ENCODE data around the gene PSMD13.
"Not testable (repeated sequence)": the region's sequence is repeated elsewhere in the genome, so short reads cannot be mapped to it uniquely, and the experiment has no call there.

The PSMD13 gene

DNA sequence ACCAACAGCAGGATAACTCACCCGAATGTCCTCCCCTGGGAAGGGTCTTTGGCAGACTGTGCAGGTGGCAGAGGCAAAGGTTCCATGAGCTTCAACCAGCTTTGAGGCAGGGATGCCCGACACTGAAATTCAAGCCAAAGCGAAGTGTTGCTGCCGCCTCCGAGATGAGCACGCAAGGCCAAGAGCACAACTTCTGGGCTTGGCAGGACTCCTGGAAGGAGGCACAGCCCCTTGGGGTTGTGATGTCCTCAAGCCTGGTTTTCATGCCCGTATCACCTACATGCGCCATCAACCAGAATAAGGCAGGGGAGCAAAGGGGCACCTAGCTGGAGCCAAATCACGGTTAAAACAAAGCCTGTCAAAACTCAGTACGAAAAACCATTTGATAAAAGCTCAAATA lies 6.3 kb upstream of the PSMD13 start:
- no peak overlapping the region for H3K4me3 ChIP-seq (ENCODE audit: low read depth, low read length)
- no peak for TF ChIP-seq CTCF (conservative IDR thresholded peaks at IDR 0.05; ENCODE audit: low read depth, low read length)
- DNase-seq (ENCODE audit: low read depth), result no peak

DNA sequence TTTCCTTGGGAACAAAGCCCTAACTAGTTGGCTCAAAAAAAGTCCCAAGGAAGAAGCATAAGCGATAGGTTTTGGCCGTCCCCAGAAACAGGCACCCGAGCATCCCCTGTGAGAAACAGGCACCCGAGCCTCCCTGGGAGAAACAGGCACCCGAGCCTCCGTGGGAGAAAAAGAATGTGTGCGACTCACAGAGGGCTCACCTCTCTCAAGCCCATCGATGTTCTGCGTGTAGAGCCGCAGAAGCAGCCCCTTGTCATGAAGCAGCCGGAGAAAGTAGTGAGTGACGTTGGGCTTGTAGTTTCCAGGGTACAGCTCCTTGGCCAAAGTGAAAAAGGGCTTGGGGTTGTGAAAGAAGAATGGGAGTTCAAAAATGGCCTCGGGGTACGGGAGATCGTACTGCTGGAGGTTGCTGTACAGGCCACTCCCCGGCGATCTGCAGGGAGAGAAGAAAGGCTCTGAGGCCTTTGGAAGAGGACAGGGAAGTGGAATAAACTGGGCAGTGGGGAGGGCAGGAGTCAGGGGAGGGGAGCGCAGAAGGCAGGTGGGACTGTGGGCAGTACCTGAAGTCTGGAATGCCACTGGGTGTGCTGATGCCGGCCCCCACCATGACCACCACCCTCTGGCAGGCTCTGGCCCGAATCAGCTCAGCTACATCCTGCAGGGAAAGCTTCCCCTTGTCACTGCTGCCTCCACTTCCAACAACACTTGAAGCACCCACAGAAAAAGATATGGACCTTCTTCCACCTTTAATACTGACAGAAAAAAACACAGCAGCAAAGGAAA lies 3.8 kb upstream of the PSMD13 start:
- H3K4me3 ChIP-seq (ENCODE audit: low read depth, low read length), result no peak overlapping the region
- no peak for DNase-seq (ENCODE audit: low read depth)

DNA sequence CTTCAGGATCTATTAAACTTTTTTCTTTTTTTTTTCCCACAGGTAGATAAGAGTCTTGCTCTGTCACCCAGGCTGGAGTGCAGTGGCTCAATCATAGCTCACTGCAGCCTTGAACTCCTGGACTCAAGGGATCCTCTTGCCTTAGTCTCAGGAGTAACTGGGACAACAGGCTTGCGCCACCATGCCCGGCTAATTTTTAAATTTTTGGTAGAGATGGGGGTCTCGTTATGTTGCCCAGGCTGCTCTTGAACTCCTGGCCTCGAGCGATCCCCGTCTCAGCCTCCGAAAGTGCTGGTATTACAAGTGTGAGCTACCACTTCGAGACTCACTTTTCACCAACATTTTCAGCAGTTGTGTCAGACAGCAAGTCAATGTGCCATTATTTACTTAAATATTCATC lies 1.6 kb upstream of the PSMD13 start:
- H3K4me3 ChIP-seq (ENCODE audit: low read depth, low read length), result peak overlapping the region; percentile 87
- DNase-seq (ENCODE audit: low read depth), result no peak
- no peak for TF ChIP-seq CTCF (conservative IDR thresholded peaks at IDR 0.05; ENCODE audit: low read depth, low read length)

More for the DNA sequence above, 3.8 kb upstream of the PSMD13 start:
- no peak for TF ChIP-seq CTCF (conservative IDR thresholded peaks at IDR 0.05; ENCODE audit: low read depth, low read length)

- DNase-seq (ENCODE audit: low read depth), result peak; percentile 29
- peak overlapping the region; percentile 87 for H3K4me3 ChIP-seq (ENCODE audit: low read depth, low read length)
- TF ChIP-seq CTCF (conservative IDR thresholded peaks at IDR 0.05; ENCODE audit: low read depth, low read length), result no peak
Measured at GRCh38 chr11:235609-235996, 1.2 kb upstream of the PSMD13 start.

GRCh38 chr11:235997-236773 lies 591 bp upstream of the PSMD13 start, which contains the start of gene SIRT3:
SIRT3 (minus strand) TSS chr11:236342; CDS start chr11:236328, 14 bp downstream.
- DNase-seq (ENCODE audit: low read depth), result peak; percentile 82
- no peak for TF ChIP-seq CTCF (conservative IDR thresholded peaks at IDR 0.05; ENCODE audit: low read depth, low read length)
- peak within 1 kb of the TSS; percentile 94 for H3K4me3 ChIP-seq (ENCODE audit: low read depth, low read length)

- not testable (repeated sequence) for H3K4me3 ChIP-seq (ENCODE audit: low read depth, low read length); DNase-seq (ENCODE audit: low read depth)
Measured at GRCh38 chr11:238346-238745, 1.6 kb downstream of the PSMD13 start.

- no peak overlapping the region for H3K4me3 ChIP-seq (ENCODE audit: low read depth, low read length)
- no peak for DNase-seq (ENCODE audit: low read depth)
- TF ChIP-seq CTCF (conservative IDR thresholded peaks at IDR 0.05; ENCODE audit: low read depth, low read length), result no peak
Measured at GRCh38 chr11:240315-240714, 3.5 kb downstream of the PSMD13 start.
